ENCODE results near the gene LYVE1. TPM values are rescaled to one million over a fixed set of nuclear protein-coding genes. Genes with fewer than 3 reads are reported as not detected.

Gene LYVE1
- total RNA-seq, 1 experiment from 2014 or later, result not detected

- TF ChIP-seq, protein P1, sequence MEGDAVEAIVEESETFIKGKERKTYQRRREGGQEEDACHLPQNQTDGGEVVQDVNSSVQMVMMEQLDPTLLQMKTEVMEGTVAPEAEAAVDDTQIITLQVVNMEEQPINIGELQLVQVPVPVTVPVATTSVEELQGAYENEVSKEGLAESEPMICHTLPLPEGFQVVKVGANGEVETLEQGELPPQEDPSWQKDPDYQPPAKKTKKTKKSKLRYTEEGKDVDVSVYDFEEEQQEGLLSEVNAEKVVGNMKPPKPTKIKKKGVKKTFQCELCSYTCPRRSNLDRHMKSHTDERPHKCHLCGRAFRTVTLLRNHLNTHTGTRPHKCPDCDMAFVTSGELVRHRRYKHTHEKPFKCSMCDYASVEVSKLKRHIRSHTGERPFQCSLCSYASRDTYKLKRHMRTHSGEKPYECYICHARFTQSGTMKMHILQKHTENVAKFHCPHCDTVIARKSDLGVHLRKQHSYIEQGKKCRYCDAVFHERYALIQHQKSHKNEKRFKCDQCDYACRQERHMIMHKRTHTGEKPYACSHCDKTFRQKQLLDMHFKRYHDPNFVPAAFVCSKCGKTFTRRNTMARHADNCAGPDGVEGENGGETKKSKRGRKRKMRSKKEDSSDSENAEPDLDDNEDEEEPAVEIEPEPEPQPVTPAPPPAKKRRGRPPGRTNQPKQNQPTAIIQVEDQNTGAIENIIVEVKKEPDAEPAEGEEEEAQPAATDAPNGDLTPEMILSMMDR (conservative IDR thresholded peaks at IDR 0.05), result no peak
- no peak for TF ChIP-seq EZH2 (IDR thresholded peaks at IDR 0.05; ENCODE audit: low read depth)
- Histone ChIP-seq H3K27me3 (ENCODE audit: insufficient read depth, low read depth) (no peaks in the 10 kb centered on the region), H4K20me1 (ENCODE audit: insufficient read depth) (no peaks in the 10 kb centered on the region), H3F3A (ENCODE audit: insufficient read depth, low read depth) (peaks cover 10% of the 10 kb centered on the region; the same call in 1 of the 2 replicates), H3K4me2 (no peak overlapping the region), H3K36me3 (ENCODE audit: low read depth) (no peaks in the 10 kb centered on the region), H3K9me3 (ENCODE audit: insufficient read depth, low read depth) (no peaks in the 10 kb centered on the region), H3K27ac (no peak overlapping the region), H3K79me2 (ENCODE audit: low read depth) (no peaks in the 10 kb centered on the region), H3K9me2 (ENCODE audit: insufficient read depth) (no peaks in the 10 kb centered on the region), H3K4me3 (no peak overlapping the region), H2AFZ (no peak overlapping the region), H3K4me1 (replicated peaks; ENCODE audit: insufficient read depth) (peaks cover 13% of the 10 kb centered on the region)
- intact Hi-C loops (cut with micrococcal nuclease; ENCODE audit: unreplicated experiment), result no loop called here
- ChIA-PET POLR2A (ENCODE audit: unreplicated experiment) (no interaction called here), CTCF (no interaction called here)
- no TSS peak for BruUV-seq (replicated peaks)
- DNase-seq, result no peak
Measured at GRCh38 chr11:10565493-10565892, 3.0 kb downstream of the LYVE1 start.

DNA sequence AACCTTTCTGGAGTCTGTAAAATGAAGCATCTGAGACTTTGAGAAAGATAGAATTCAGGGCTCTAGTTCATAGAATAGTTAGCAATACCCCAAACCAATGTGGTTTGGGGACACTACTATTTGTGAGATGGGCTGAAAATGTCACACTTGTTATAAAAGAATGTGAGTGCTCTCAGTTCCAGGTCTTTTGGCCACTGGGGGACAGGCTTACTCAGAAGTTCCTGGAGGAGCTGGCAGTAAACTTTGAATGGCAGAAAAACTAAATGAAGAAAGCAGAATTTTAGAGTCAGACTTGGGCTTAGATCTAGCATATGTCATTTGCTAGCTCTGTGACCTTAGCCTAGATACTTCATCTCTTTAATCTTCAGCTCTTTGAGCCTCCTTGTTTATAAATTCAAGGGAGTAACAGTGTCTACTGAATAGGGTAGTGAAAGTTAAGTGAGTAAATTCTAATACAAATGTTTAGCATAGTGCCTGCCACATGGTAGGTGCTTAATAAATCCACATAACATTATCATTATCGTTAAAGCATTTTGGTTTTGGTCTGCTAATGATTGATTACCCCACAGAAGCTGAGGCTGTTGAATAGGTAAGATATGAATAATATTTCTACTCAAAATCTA, 3.7 kb downstream of the LYVE1 start:
- H3K4me2 ChIP-seq, result no peak overlapping the region
- H3K9me3 ChIP-seq (ENCODE audit: insufficient read depth, low read depth), result no peaks in the 10 kb centered on the region
- ChIA-PET CTCF (interaction anchor here (0.6 kb wide), 1 partner anchor 163 kb away, joined by 3 read pairs; no protein-coding TSS in a partner anchor), POLR2A (ENCODE audit: unreplicated experiment) (no interaction called here)
- intact Hi-C loops (cut with micrococcal nuclease; ENCODE audit: unreplicated experiment), result no loop called here
- peaks cover 10% of the 10 kb centered on the region; the same call in 1 of the 2 replicates for H3F3A ChIP-seq (ENCODE audit: insufficient read depth, low read depth)
- no peaks in the 10 kb centered on the region for H3K36me3 ChIP-seq (ENCODE audit: low read depth)
- peaks cover 16% of the 10 kb centered on the region for H3K4me1 ChIP-seq (replicated peaks; ENCODE audit: insufficient read depth)
- H3K79me2 ChIP-seq (ENCODE audit: low read depth), result no peaks in the 10 kb centered on the region
- H2AFZ ChIP-seq, result no peak overlapping the region
- no TSS peak for BruUV-seq (replicated peaks)
- no peaks in the 10 kb centered on the region for H3K9me2 ChIP-seq (ENCODE audit: insufficient read depth)
- no peak overlapping the region for H3K4me3 ChIP-seq
- DNase-seq, result no peak
- H3K27me3 ChIP-seq (ENCODE audit: insufficient read depth, low read depth), result no peaks in the 10 kb centered on the region
- TF ChIP-seq, protein P1 (conservative IDR thresholded peaks at IDR 0.05), result peak; percentile 41; the same call in 1 of the 2 replicates
- TF ChIP-seq EZH2 (IDR thresholded peaks at IDR 0.05; ENCODE audit: low read depth), result no peak
- no peaks in the 10 kb centered on the region for H4K20me1 ChIP-seq (ENCODE audit: insufficient read depth)
- H3K27ac ChIP-seq, result no peak overlapping the region

- Histone ChIP-seq H3K9me2 (ENCODE audit: insufficient read depth) (no peaks in the 10 kb centered on the region), H3K9me3 (ENCODE audit: insufficient read depth, low read depth) (no peaks in the 10 kb centered on the region), H3K4me2 (no peak overlapping the region), H2AFZ (no peak overlapping the region), H3K4me1 (replicated peaks; ENCODE audit: insufficient read depth) (peaks cover 16% of the 10 kb centered on the region), H3K79me2 (ENCODE audit: low read depth) (no peaks in the 10 kb centered on the region), H3K27me3 (ENCODE audit: insufficient read depth, low read depth) (no peaks in the 10 kb centered on the region), H3F3A (ENCODE audit: insufficient read depth, low read depth) (peaks cover 10% of the 10 kb centered on the region; the same call in 1 of the 2 replicates), H3K36me3 (ENCODE audit: low read depth) (no peaks in the 10 kb centered on the region), H4K20me1 (ENCODE audit: insufficient read depth) (no peaks in the 10 kb centered on the region), H3K27ac (no peak overlapping the region), H3K4me3 (no peak overlapping the region)
- BruUV-seq (replicated peaks), result no TSS peak
- intact Hi-C loops (cut with micrococcal nuclease; ENCODE audit: unreplicated experiment), result no loop called here
- TF ChIP-seq, protein P1 (conservative IDR thresholded peaks at IDR 0.05), result no peak
- no peak for TF ChIP-seq EZH2 (IDR thresholded peaks at IDR 0.05; ENCODE audit: low read depth)
- DNase-seq, result no peak
- CTCF ChIA-PET, result no interaction called here
- POLR2A ChIA-PET (ENCODE audit: unreplicated experiment), result no interaction called here
Measured at GRCh38 chr11:10564030-10564429, 4.4 kb downstream of the LYVE1 start.
